NCI-H1694 treated with DMSO at 0.1 percent for 48 hours (cell line): Measurements from ENCODE around the gene ABCC3.
"Not testable (repeated sequence)": the region's sequence is repeated elsewhere in the genome, so short reads cannot be mapped to it uniquely, and the experiment has no call there.

ENCODE experiments used
- DNase-seq: peaks from one replicate; lab custom pipeline; 2025; lab: John Stamatoyannopoulos, UW

The ABCC3 gene

DNA sequence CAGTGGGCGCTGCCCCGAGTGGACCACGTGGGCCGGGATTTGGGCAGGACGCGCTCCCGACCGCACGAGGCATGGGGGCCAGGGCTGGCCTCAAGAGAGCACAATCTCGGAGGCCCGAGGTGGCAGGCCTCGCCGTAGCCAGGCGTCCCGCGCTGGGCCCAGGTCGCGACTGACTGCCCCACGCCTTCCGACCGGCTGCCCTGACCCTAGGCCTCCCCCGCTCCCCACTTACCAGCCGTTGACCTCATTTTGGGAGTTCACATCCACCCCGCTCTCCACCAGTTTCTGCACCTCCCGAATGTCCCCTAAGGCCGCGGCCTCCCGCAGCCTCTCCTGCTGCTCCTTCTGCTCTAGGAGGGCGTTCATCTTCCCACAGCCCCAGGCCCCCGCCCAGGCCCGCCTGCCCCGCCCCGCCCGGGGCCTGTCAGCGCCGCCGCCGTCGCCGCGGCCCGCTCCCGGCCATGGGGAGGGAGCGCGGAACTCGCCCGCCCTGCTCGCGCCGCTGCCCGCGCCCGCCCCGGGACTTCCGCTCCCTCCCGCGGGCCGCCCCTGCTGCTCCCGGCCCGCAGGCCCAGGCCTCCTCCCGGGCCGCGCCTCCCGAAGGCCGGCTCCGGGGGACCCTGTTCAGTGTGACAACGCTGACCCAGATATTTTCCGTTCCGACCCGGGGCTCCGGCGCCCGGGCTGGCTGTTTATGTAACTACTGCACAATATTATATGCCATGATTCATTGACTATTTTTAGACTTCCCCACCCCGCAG lies 72.8 kb downstream of the ABCC3 start, which contains the start of gene ANKRD40:
Gene ANKRD40 (minus strand): TSS at position 626 of the 761 bp plus-strand sequence. CDS start 260 bp downstream, at position 366.
- DNase-seq: peak; percentile 94

DNA sequence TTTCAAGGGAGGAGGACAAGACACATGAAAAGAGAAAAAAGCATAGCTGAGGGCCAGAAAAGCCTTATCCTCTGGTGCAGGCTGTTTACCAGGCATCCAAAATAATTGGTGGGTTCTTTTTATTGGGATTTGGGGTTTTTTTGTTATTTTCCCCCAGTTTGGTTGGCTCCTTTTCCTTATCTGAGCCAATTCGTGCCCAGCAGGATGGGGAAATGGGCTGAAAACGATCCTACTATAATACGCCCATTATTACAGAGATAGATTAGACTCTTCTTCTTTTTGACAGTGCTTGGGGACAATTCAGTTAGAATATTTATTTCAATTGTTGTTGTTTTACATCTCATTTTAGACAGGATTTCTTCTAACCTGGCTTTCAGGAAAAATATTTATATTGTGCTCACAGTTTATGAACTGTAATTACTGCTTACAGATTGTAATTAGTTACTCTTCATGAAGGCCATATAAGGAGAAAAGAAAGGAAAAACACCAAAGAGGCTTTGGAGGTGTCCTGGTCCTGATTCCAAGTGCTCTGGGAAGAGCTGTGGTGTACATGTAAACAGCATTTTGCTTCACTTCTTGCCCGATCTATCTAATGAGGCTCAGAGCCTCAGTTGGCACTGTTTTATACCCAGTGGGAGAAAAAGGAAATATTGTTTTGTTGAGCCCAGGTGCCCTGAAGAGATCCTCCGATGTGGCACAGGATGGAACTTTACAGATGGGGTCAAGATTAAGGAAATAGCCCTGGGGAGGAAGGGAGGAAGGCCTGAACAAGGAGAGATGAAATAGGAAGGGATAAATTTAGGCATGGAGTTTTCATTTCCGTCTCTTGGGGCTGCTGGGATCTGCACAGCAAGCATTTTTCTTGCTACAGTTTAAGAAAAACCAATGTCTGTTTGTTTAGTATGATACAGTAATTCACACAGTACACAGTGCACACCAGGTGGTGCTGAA lies 73.6 kb downstream of the ABCC3 start:
- peak; percentile 60 for DNase-seq

DNA sequence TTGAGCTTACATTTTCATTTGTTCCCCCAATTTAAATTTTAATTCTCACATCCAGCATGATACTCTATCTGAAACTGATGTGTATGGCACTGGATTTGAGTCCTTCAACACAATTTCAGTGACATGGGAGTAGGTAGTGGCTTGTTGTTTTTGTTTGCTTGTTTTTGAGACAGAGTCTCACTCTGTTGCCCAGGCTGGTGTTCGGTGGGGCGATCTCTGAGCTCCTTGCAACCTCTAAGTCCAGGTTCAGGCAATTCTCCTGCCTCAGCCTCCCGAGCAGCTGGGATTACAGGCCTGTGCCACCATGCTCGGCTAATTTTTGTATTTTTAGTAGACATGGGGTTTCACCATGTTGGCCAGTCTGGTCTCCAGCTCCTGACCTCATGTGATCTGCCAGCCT lies 74.4 kb downstream of the ABCC3 start:
- not testable (repeated sequence) for DNase-seq

DNA sequence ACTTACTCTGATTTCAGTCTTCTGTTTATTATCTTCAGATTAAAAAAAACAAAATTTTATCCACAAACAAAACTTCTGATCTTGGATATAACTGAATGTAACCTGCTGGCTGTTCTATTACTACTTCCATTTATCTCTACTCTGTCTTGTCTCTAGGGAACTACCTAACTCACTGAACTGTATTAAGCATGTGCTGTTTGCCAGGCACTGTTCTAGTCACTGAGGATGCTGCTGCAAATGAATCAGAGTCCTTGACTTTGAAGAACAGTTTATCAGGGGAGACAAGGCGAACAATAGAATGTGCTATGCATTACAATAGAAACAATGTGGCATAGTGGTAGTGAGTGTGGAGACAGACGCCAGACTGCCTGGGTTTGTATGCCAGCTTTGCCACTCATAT lies 75.3 kb downstream of the ABCC3 start:
- no peak for DNase-seq

DNA sequence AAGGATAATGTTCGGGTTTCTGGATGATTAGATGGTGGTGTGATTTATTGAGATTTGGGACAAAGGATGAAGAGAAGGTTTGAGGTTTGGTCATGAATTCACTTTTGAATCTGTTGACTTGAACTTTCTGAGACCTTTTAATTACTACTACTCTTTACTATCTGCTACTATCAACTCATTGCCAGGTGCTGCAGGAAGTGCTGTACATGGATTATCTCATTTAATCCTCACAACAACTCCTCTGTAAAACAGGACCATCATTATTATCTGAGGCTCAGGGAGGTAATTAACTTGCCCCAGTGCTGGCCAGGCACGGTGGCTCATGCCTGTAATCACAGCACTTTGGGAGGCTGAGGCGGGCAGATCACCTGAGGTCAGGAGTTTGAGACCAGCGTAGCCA lies 76.0 kb downstream of the ABCC3 start:
- no peak for DNase-seq

DNA sequence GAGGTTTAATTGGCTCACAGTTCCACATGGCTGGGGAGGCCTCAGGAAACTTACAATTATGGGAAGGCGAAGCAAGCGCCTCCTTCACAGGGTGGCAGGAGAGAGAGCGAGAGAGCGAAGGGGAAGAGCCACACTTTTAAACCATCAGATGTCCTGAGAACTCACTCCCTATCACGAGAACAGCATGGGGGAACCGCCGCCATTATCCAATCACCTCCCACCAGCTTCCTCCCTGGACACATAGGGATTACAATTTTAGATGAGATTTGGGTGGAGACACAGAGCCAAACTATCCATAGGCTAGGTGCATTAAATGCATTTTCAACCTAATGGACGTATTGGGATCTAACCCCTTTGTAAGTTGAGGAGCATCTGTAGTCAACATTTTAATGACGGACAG lies 78.0 kb downstream of the ABCC3 start:
- no peak for DNase-seq

DNA sequence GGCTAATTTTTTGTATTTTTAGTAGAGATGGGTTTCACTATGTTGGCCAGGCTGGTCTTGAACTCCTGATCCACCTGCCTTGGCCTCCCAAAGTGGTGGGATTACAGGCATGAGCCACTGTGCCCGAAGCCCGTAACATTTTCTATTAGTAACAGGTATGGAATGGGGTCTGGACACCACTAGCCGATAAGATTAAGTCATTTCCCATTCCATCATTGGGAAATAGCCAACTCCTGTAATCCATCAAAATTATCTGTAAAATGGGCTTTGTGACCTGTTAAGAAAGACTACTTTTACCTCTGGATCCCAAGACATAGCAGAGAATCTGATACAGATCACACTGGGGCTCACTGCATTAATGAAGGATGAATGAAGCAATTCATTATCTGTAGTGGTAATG lies 80.8 kb downstream of the ABCC3 start:
- DNase-seq: no peak

DNA sequence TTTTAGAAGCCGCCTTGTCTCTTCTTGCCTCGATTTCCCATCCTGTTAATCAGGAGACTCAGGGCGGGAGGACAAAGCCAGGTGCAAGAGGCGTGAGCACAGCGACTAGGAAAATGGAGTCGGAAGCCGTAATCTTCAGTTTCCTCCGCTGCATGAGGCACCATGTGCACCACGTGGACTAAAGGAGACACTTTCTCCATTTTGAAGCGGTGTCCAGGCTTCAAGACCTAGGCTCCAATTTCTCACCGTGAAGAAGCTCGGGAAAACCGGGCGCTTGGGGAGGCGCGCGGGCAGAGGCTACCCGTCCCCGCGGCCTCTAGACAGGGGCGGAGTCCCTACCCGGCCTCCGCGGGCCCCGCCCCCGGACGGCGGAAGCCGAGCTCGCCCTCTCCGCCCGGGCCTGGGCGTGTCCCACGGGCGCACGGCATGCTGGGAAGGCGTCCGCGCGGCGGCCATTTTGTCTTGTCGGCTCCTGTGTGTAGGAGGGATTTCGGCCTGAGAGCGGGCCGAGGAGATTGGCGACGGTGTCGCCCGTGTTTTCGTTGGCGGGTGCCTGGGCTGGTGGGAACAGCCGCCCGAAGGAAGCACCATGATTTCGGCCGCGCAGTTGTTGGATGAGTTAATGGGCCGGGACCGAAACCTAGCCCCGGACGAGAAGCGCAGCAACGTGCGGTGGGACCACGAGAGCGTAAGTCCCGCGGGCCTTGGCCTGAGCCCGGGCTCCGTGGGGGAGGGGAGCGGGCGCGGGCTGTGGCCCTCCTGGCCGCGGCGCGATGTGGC lies 84.7 kb downstream of the ABCC3 start, which contains the start of gene LUC7L3:
Gene LUC7L3 (plus strand): TSS at position 460 of the 780 bp plus-strand sequence. CDS start 130 bp downstream, at position 590.
- peak; percentile 92 for DNase-seq

DNA sequence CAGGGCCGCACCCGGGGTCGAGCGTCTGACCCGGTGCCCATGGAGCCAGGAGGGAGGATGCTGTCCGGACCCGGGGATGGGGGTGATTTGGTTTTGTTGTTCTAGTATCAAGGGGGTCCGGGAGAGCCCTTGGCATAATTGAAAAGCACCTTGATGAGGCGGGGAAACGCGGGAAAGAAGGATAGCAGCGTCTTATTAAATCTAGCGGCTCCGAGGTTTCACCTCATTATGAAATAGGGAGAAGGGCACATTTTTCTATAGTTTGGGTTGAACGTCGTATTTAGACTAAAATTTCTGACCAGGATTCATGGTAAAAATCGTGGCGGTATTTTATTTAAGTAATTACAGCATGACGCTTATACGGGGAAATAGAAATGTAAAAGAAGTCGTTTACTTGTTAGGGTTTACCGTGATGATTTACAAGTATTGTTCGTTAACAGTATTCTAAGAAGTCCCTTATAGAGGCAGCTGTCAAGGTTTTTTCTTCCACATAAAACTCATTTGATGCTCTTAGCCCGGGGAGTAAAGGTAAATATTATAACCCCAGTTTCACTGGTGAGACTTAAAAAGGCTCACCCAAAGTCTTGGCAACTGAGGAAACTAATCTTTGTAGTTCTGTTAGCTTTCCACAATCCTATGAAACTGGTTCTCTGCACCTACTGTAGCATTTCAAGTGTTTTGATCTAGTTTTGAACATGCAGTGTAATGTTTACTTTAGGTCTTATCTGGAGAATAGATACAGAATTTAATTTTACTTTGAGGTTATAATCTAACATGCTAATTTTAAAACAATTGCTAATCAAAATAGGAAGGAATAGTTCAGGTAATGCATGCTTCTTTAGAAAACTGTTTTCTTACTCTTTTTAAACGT lies 85.5 kb downstream of the ABCC3 start:
- DNase-seq: no peak

DNA sequence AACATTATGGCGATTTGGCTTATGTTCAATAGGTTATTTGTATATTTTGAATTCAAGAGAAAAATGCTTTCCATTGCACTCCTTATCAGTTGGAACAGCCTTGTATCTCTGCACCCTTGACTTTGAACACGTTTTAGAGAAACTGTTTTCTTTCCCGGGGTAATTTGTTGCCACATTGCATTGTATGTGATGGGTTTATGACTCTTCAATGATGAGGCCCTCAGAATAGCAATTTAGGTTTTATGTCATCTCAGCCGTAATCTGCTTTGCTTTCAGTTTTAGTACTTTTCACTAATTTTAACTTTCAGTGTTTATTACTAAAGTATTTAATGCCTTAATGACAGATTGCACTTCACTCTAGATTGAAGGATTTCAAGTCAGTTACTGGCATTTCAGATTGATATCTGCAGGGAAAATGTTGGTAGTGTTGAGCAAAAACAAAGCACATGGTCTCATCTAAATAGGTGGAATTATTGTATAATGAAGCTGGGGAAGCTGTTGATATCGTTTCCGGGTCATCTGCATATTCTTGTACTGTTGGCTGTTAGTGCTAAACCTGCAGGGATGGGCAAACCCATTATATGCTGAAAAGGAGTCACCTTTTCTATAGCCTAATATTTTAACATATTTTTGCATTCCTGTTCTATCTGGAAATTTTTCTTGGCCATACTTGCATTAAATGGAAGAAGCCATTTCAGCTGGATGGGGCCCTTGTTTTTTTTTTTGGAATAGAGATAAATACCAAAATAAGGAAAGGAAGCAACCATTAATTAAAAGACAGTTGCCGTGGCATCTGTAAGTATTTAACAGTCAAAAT lies 86.7 kb downstream of the ABCC3 start:
- peak; percentile 10 for DNase-seq

DNA sequence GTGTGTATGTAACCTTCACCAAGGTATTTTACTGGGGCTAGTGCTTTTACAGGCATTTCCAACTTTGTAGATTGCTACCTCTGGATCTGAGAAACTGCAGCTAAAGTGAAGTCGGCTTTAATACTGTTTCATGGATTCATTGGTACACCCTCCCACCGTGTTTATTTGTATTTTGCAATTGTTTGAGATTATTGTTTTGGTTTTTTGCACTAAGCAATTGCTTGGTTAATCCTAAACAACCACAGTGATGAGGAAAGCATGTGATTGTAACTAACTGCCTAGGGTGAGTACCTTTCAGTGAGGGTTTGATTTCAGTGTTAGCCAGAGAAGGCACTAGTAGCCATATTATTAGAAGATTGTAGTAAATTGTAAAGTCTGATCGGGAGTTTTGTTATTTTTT lies 88.1 kb downstream of the ABCC3 start:
- DNase-seq: no peak

DNA sequence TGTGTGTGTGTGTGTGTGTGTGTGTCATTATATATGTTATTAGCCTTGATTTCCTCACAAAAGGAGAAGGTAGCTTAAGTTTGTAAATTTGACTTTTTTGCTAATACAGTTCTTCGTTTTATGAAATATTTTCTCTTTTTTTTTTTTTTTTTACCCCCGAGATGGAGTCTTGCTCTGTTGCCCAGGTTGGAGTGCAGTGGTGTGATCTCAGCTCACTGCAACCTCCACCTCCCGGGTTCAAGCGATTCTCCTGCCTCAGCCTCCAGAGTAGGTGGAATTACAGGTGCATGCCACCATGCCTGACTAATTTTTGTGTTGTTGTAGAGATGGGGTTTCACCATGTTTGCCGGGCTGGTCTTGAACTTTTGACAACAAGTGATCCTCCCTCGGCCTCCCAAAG lies 89.9 kb downstream of the ABCC3 start:
- not testable (repeated sequence) for DNase-seq

DNA sequence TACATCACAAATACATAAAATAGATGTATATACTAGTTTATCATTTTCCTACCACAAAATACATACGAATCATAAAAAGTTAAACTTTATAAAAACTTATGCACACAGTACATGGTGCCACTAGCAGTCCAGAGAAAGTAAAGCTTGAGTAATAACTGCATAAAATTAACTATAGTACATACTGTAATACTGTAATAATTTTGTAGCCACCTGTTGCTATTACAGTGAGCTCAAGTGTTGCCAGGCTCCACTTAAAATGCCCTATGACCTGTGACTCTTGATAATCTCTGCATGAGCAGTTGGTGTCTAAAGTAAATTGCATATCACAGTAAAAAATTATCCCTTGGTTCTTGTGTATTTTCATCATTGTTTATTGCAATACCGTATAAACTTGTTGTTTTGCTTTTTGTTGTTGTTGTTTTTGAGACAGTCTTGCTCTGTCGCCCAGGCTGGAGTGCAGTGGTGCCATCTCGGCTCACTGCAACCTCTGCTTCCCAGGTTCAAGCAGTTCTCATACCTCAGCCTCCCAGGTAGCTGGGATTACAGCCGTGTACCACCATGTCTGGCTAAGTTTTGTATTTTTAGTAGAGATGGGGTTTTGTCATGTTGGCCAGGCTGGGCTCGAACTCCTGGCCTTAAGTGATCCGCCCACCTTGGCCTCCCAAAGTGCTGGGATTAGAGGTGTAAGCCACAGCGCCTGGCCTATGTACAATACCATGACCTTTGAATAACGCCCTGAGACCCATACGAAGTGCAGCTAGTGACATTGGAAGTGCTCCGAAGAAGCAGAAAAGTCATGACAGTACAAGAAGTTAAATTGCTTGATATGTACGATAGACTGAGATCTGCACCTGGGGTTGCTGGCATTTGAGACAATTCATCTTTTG lies 91.3 kb downstream of the ABCC3 start:
- DNase-seq: no peak

DNA sequence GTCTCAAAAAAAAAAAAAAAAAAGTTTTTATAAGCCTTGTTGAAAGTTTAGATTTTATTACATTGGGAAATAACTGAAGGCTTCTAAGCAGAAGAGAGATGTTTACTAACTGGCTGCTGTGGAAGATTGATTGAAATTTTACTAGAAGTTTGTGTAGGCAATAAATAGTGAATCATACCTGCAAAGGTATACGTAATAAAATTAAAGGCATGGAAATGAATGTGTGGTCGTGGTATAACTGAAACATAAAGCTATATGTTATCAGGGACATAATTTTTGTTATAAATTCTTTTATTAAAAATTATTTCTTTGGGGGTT lies 93.4 kb downstream of the ABCC3 start:
- no peak for DNase-seq

DNA sequence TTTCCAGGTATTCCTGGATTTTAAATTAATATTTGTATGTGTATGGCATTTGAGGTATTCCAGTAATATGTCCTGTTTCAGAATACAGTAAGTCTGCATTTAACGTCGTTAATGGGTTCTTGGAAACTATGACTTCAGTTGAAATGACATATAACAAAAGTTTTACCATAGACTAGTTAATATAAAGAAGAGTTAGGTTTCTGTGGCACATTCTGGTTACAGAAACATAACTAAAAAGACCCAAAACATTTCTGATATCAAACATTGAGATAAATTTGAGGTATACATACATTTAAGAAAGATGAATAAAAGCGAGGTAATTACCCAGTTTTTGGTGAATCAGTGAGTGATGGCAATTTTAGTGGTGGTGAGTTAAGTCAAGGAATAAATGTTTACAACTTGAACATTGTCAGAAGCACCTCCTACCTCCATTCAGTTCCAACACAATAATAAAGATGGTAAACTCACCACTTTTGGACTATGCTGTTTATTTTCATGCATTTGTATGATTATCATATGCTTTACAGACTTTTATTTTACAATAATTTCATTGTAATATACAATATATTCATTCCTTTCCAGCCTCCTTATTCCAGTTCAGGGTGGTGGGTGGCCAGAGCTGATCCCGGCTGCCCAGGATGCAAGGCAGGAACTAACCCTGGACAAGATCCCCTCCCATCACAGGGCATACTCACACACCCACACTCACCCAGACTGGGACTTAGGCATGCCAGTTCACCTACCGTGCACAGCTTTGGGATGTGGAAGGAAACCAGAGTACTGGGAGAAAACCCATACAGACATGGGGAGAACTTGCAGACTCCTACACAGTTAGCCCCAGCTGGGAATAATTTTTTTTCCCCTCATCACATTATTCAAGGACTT lies 94.4 kb downstream of the ABCC3 start:
- DNase-seq: no peak

DNA sequence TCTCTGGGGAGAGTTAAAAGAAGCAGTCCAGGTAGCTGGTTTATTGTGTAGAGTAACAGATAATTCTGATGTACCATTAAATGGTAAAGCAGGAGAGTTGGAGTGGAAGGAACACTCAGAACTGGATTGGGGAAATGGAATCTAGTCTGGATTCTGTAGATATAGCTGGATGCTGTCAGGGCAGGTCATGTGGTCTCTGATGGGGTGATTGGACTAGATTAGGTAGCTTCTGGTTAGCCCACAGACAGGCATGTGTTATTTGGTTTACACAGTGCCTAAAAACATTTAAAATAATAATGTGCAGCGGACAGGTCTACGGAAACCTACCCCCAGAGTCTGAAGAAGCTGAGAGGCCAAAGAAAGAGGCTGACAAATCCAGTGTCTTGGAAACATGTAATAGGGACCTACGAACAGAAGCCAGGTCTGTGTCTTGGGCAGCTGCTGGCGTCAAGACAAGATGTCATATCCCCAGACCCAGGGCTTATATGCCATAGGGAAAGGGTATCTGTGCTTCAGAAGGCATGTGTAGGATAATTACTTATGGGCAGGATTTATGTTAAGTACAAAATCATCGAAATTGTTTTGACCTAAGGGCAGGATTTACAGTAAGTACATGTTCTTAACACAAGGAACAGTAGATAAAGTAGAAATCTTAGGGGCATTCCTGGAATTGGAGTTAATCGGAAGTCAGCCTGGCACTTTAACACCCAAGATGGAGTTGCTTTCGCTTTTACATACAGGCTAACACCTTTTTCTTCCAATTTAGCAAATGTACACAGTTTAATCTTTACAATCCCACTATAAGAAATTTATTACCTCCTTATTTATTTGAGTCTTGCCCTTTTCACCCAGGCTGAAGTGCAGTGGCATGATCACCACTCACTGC lies 97.1 kb downstream of the ABCC3 start:
- DNase-seq: no peak

DNA sequence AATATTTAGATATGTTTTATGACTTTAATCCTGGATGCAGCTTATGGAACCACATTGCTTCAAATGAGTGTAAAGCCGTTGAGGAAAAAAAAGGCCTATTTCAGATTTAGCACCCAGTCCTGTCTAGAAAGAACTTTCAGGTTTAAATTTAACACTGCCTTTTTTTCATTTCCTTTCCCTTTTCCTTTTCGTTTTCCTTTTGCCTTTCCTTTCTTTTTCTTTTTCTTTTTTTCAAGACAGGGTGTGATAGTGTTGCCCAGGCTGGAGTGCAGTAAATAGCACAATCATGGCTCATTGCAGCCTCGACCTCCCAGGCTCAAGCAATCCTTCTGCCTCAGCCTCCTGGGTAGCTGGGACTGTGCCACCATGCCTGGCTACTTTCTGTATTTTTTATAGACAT lies 100.6 kb downstream of the ABCC3 start:
- no peak for DNase-seq
